WTC11 (cell line): ENCODE measurements around the gene UBQLN3. TPM values are rescaled to one million over a fixed set of nuclear protein-coding genes. Genes with fewer than 3 reads are reported as not detected.

Source experiments
- total RNA-seq: library from RNA; stranded (reverse); gene quantifications from 3 replicates; pipeline ENCODE4 v1.2.3, GENCODE V29; 2021

Gene UBQLN3
- total RNA-seq, 1 experiment from 2014 or later: not detected

Other genes starting within 250 kb of the UBQLN3 start
- 1.5 to 3.1 TPM (median 1.7 TPM) in 3 replicates for gene HBE1, start 240.0 kb downstream of the UBQLN3 start, total RNA-seq
- gene OR51B4, start 208.0 kb downstream of the UBQLN3 start, total RNA-seq: not detected in 3 replicates
- gene OR51B2, start 185.7 kb downstream of the UBQLN3 start, total RNA-seq: not detected in 3 replicates
- gene OR51B5, start 166.4 kb downstream of the UBQLN3 start, total RNA-seq: 0.26 to 0.37 TPM in 2 of 3 replicates, not detected in the other
- not detected in 3 replicates for gene OR51B6, start 158.4 kb downstream of the UBQLN3 start, total RNA-seq
- gene OR51M1, start 126.1 kb downstream of the UBQLN3 start, total RNA-seq: 0.05 TPM in 1 of 3 replicates, not detected in the others
- not detected in 3 replicates for gene OR51Q1, start 87.8 kb downstream of the UBQLN3 start, total RNA-seq
- gene OR51I1, start 68.4 kb downstream of the UBQLN3 start, total RNA-seq: not detected in 3 replicates
- gene OR51I2, start 60.6 kb downstream of the UBQLN3 start, total RNA-seq: not detected in 3 replicates
- gene OR52D1, start 21.3 kb downstream of the UBQLN3 start, total RNA-seq: not detected in 3 replicates
- 0.14 to 0.24 TPM in 2 of 3 replicates, not detected in the other for gene UBQLNL, start 6.7 kb upstream of the UBQLN3 start, total RNA-seq
- not detected in 3 replicates for gene OR52H1, start 38.6 kb upstream of the UBQLN3 start, total RNA-seq
- not detected in 3 replicates for gene OR52B6, start 70.9 kb upstream of the UBQLN3 start, total RNA-seq
- gene TRIM6, start 86.7 kb upstream of the UBQLN3 start, total RNA-seq: 25.4 to 30.2 TPM (median 30.0 TPM) in 3 replicates
- gene TRIM34, start 115.0 kb upstream of the UBQLN3 start, total RNA-seq: 0.66 to 1.6 TPM (median 0.71 TPM) in 3 replicates
- 31.8 to 35.3 TPM (median 32.8 TPM) in 3 replicates for gene TRIM5, start 175.1 kb upstream of the UBQLN3 start, total RNA-seq
- 69.1 to 78.9 TPM (median 75.9 TPM) in 3 replicates for gene TRIM22, start 179.8 kb upstream of the UBQLN3 start, total RNA-seq
- 0.09 to 0.17 TPM (median 0.11 TPM) in 3 replicates for gene OR56B1, start 226.5 kb upstream of the UBQLN3 start, total RNA-seq
- 0.23 to 0.52 TPM (median 0.44 TPM) in 3 replicates for gene OR52N4, start 244.3 kb upstream of the UBQLN3 start, total RNA-seq